ENCODE data around the gene C5orf58. TPM values are rescaled to one million over a fixed set of nuclear protein-coding genes. Genes with fewer than 3 reads are reported as not detected.

C5orf58 gene
- total RNA-seq, 1 donor from 2014 or later, result not detected

DNA sequence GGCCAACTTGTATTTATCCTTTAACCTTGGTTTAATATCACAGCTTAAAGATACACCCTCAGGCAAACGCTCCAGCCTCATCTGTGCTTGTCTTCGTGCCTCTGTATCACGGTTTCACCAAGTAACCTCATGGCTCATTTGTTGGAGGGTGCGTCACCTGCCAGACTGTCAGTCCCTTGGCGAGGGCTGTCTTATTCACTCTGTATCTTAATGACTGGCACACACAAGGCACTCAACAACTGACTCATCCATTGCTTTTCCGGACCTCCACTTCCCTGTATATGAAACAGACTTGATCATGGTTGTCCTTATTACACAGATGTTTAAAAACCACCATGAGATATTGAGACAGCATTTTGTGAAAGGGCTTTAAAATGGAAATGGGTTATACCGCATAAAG is 36.8 kb downstream of the C5orf58 start:
- TF ChIP-seq, protein P1, sequence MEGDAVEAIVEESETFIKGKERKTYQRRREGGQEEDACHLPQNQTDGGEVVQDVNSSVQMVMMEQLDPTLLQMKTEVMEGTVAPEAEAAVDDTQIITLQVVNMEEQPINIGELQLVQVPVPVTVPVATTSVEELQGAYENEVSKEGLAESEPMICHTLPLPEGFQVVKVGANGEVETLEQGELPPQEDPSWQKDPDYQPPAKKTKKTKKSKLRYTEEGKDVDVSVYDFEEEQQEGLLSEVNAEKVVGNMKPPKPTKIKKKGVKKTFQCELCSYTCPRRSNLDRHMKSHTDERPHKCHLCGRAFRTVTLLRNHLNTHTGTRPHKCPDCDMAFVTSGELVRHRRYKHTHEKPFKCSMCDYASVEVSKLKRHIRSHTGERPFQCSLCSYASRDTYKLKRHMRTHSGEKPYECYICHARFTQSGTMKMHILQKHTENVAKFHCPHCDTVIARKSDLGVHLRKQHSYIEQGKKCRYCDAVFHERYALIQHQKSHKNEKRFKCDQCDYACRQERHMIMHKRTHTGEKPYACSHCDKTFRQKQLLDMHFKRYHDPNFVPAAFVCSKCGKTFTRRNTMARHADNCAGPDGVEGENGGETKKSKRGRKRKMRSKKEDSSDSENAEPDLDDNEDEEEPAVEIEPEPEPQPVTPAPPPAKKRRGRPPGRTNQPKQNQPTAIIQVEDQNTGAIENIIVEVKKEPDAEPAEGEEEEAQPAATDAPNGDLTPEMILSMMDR (conservative IDR thresholded peaks at IDR 0.05; ENCODE audit: low read depth, low read length), result no peak
- DNase-seq (ENCODE audit: low read depth), result no peak

DNA sequence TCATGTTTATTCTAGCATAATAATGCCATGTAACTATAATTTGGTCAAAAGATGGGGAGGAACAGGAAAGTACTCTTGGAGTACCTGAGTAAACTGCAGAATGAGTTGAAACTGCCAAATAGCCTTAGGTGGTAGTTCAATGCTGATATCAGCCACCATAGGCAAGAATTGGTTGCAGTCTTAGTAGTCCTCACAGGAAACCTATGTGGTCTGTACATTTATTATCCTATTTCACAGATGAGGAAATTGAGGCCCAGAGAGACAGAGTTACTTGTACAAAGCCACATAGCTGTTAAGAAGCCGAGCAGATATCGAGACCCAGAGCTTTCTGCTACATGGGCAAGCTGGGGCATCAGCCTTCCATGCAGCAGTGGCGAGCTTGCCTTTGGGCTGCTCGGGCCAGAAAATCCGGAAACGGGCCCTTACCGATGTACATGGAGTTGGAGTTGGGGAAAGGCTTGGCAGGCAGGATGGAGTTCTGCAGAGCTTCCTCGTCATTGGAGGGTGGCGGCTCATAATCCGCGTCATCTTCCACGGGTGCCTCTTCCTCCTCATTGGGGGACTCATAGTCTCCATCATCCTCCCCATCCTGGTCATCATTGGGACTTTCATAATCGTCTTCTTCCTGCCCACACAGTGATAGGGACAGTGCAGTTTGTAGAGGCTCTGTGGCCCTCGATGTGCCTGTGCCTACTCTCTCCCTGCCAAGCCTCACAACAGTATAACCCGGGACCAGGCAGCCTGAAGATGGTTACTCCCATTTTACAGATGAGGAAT is 37.7 kb downstream of the C5orf58 start:
- H3K4me3 ChIP-seq (ENCODE audit: low read depth, low read length), result no peak overlapping the region
- TF ChIP-seq, protein P1 (conservative IDR thresholded peaks at IDR 0.05; ENCODE audit: low read depth, low read length), result no peak
- no peak for DNase-seq (ENCODE audit: low read depth)

More for the DNA sequence above, 36.8 kb downstream of the C5orf58 start:
- H3K4me3 ChIP-seq (ENCODE audit: low read depth, low read length), result no peak overlapping the region

DNA sequence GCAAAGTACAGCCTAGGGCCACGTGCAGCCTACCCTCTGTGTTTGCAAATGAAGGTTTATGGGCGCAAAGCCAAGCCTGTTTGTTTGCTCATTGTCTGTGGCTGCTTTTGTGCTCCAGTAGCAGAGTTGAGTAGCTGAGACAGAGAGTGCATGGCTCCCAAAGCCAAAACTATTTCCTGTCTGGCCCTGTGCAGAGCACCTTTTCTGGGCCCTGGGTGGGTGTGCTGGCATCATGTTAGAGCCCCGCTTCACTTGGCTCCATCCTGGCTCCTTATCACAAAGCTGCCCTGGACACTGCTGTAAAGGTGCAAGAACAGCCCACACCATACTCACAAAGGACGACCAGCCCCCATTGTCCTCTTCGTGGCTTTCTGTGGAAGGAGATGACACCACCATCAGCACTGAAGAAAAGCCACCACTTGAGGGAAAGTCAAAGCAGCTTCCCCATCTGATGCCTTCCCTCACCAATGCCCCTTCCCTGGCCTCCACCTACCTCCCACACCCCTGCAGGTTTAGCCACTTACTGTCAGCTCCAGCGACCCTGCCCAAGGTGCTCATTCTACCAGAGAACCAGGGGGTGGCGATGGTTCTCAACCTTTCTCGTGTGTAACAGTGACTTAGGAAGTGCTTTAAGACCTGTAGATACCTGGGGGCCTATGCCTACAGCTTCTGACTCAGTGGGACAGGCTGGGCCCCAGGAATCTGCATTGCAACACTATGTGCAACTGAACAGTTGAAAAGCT is 41.4 kb downstream of the C5orf58 start:
- no peak for DNase-seq (ENCODE audit: low read depth)
- no peak overlapping the region for H3K4me3 ChIP-seq (ENCODE audit: low read depth, low read length)
- TF ChIP-seq, protein P1 (conservative IDR thresholded peaks at IDR 0.05; ENCODE audit: low read depth, low read length), result peak; percentile 26

DNA sequence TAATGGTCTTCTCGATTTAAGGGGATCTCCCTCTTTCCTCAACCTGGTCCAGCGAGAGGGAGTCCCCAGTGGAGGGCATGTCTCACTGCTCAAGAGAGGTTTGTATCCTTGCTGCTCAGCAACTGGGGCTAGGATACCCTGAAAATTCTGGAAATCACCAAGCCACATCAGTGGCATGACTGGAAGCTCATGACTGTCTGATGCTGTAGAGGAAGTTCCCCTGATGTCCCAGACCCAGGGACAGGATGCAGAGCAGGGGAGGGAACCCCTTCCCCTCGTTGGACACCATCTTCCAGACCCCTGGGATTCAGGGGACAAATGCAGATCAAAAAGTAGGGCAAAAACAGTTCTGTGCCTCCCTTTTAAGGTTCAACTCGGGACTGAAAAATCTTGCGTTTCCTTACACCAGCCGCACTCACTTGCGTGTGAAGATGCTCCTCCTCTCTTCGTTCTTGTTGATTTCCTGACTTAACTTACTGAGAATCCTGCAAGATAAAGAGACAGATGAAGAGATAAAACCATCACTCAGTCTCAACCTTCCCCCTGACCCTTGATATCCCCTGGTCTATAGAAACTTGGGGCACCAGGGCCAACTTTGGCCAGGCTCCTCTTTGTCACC is 42.7 kb downstream of the C5orf58 start:
- TF ChIP-seq, protein P1 (conservative IDR thresholded peaks at IDR 0.05; ENCODE audit: low read depth, low read length), result no peak
- no peak for DNase-seq (ENCODE audit: low read depth)

DNA sequence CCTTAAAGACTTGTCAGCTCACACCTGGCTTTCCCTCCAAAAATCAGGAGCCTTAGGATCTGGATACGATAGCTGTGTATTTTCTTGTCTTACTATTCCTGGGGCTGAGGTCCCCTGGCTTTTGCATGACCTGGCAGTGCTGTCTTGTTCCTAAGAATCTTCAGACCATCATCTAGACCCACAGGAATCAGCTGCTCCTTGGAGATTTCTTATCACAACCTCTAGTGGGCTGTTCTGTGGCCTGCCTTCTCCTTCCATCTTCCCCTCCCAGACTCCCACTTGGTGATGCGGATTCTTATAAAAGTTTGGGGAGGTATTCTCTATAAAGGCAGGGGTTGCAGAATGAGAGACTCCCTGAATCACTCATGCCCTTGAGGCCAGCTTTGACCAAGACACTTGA is 43.4 kb downstream of the C5orf58 start:
- TF ChIP-seq, protein P1 (conservative IDR thresholded peaks at IDR 0.05; ENCODE audit: low read depth, low read length), result no peak
- DNase-seq (ENCODE audit: low read depth), result no peak
- H3K4me3 ChIP-seq (ENCODE audit: low read depth, low read length), result no peak overlapping the region

More for the DNA sequence above, 42.7 kb downstream of the C5orf58 start:
- H3K4me3 ChIP-seq (ENCODE audit: low read depth, low read length), result no peak overlapping the region

DNA sequence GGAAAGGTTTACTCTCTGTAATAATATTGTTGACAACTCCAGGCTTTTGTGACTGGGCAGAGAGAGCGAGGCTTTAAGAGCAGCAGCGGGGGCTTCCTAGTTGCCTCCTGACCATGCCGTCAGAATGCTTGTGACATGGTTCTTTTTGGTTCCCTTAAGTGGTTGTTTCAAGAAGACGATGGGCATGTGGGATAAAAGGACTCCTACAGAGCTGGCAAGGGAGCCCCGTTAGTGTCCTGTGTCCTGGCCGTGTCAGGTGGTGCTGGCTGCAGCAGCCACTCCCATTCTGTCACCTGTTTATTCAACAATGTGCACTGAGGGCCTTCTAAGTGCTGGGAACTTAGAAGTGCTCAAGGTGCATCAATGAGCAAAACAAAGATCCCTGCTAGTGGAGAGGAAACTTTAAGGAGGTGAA is 45.1 kb downstream of the C5orf58 start:
- DNase-seq (ENCODE audit: low read depth), result no peak
- no peak overlapping the region for H3K4me3 ChIP-seq (ENCODE audit: low read depth, low read length)
- TF ChIP-seq, protein P1 (conservative IDR thresholded peaks at IDR 0.05; ENCODE audit: low read depth, low read length), result no peak
